ENCODE data around the gene HDHD3.

The HDHD3 gene

GRCh38 chr9:113361304-113362018 is 15.3 kb downstream of the HDHD3 start:
- no peak for DNase-seq

GRCh38 chr9:113360242-113360842 is 16.4 kb downstream of the HDHD3 start:
- DNase-seq, result no peak

- no peak for DNase-seq
Observed at GRCh38 chr9:113359385-113359784, 17.4 kb downstream of the HDHD3 start.

GRCh38 chr9:113356686-113357292 is 20.0 kb downstream of the HDHD3 start:
- no peak for DNase-seq

- DNase-seq, result no peak
Observed at GRCh38 chr9:113355040-113355596, 21.7 kb downstream of the HDHD3 start.

GRCh38 chr9:113352411-113352810 is 24.4 kb downstream of the HDHD3 start:
- no peak for DNase-seq

GRCh38 chr9:113352006-113352405 is 24.8 kb downstream of the HDHD3 start:
- DNase-seq, result no peak

- DNase-seq, result peak; percentile 79
Observed at GRCh38 chr9:113350937-113351336, 25.8 kb downstream of the HDHD3 start.

GRCh38 chr9:113350107-113350661 is 26.6 kb downstream of the HDHD3 start:
- peak; percentile 56 for DNase-seq

GRCh38 chr9:113349445-113350094 is 27.2 kb downstream of the HDHD3 start, which contains the start of gene BSPRY:
Gene BSPRY, plus strand, starts transcription at chr9:113349541. Its CDS starts 39 bp downstream, at chr9:113349580.
- DNase-seq, result peak; percentile 68

- no peak for DNase-seq
Observed at GRCh38 chr9:113349066-113349444, 27.7 kb downstream of the HDHD3 start.

- DNase-seq, result no peak
Observed at GRCh38 chr9:113348437-113348836, 28.3 kb downstream of the HDHD3 start.

- no peak for DNase-seq
Observed at GRCh38 chr9:113345671-113346070, 31.1 kb downstream of the HDHD3 start.

GRCh38 chr9:113345190-113345589 is 31.6 kb downstream of the HDHD3 start:
- no peak for DNase-seq

- peak; percentile 33 for DNase-seq
Observed at GRCh38 chr9:113343732-113344231, 33.0 kb downstream of the HDHD3 start.

GRCh38 chr9:113341712-113342410 is 34.9 kb downstream of the HDHD3 start:
- peak; percentile 50 for DNase-seq

GRCh38 chr9:113340011-113340699 is 36.6 kb downstream of the HDHD3 start, which contains the start of gene WDR31:
Gene WDR31, minus strand, starts transcription at chr9:113340275. Its CDS starts 8,253 bp downstream, at chr9:113332022.
- peak; percentile 89 for DNase-seq

GRCh38 chr9:113337714-113338113 is 39.1 kb downstream of the HDHD3 start:
- no peak for DNase-seq

- no peak for DNase-seq
Observed at GRCh38 chr9:113331780-113332179, 45.0 kb downstream of the HDHD3 start.

- DNase-seq, result no peak
Observed at GRCh38 chr9:113328045-113328782, 48.6 kb downstream of the HDHD3 start.

- DNase-seq, result no peak
Observed at GRCh38 chr9:113326230-113326629, 50.6 kb downstream of the HDHD3 start.
